ENCODE data around the gene ADAMTS16. TPM values are rescaled to one million over a fixed set of nuclear protein-coding genes. Genes with fewer than 3 reads are reported as not detected.

ADAMTS16 gene
- total and polyA plus RNA-seq, 11 donors, result 0.05 to 4.7 (median 0.16) TPM; not detected in 8

GRCh38 chr5:5203451-5203850, 63.3 kb downstream of the ADAMTS16 start:
- DNase-seq (no peak), ATAC-seq (no peak)
- no peaks in the 10 kb centered on the region for H3K4me1 ChIP-seq
- H3K4me3 ChIP-seq, result no peak overlapping the region
- no peaks in the 10 kb centered on the region for H3K36me3 ChIP-seq
- H3K27ac ChIP-seq, result no peak overlapping the region
- H3K27me3 ChIP-seq, result no peaks in the 10 kb centered on the region
- WGBS, 4 donors, result 68 to 81% (median 73%) methylated on average over 2 of the region's 2 CpGs
- intact Hi-C loops (cut with DNase I), result no loop called here
- TF ChIP-seq CTCF (IDR thresholded peaks at IDR 0.05) (no peak), POLR2A (IDR thresholded peaks at IDR 0.05) (no peak)
- H3K9me3 ChIP-seq, result peaks cover 0 to 2% (median 0%) of the 10 kb centered on the region in 12 donors

GRCh38 chr5:5207828-5208227, 67.7 kb downstream of the ADAMTS16 start:
- no peaks in the 10 kb centered on the region for H3K9me3 ChIP-seq
- intact Hi-C loops (cut with DNase I), result no loop called here
- WGBS, 4 donors, result 81 to 88% (median 83%) methylated on average over 3 of the region's 3 CpGs
- H3K4me3 ChIP-seq, result no peak overlapping the region
- DNase-seq, result no peak
- H3K27me3 ChIP-seq, result no peaks in the 10 kb centered on the region
- no peak overlapping the region for H3K27ac ChIP-seq
- H3K4me1 ChIP-seq, result no peaks in the 10 kb centered on the region
- TF ChIP-seq CTCF (IDR thresholded peaks at IDR 0.05), result no peak
- no peak for TF ChIP-seq POLR2A (IDR thresholded peaks at IDR 0.05)
- no peaks in the 10 kb centered on the region for H3K36me3 ChIP-seq
- ATAC-seq, result no peak

GRCh38 chr5:5209089-5209488, 69.0 kb downstream of the ADAMTS16 start:
- WGBS, 4 donors, result 54 to 65% (median 56%) methylated on average over 5 of the region's 5 CpGs
- Histone ChIP-seq H3K4me1 (no peaks in the 10 kb centered on the region), H3K4me3 (no peak overlapping the region), H3K9me3 (no peaks in the 10 kb centered on the region), H3K36me3 (no peaks in the 10 kb centered on the region), H3K27ac (no peak overlapping the region), H3K27me3 (no peaks in the 10 kb centered on the region)
- DNase-seq, result no peak
- intact Hi-C loops (cut with DNase I), result no loop called here
- ATAC-seq, result no peak
- no peak for TF ChIP-seq CTCF (IDR thresholded peaks at IDR 0.05)
- TF ChIP-seq POLR2A (IDR thresholded peaks at IDR 0.05), result no peak

GRCh38 chr5:5209510-5210286, 69.6 kb downstream of the ADAMTS16 start:
- no peaks in the 10 kb centered on the region for H3K36me3 ChIP-seq
- no peak overlapping the region for H3K4me3 ChIP-seq
- H3K4me1 ChIP-seq, result no peaks in the 10 kb centered on the region
- H3K9me3 ChIP-seq, result no peaks in the 10 kb centered on the region
- ATAC-seq (no peak), DNase-seq (no peak)
- no peaks in the 10 kb centered on the region for H3K27me3 ChIP-seq
- 54 to 59% (median 56%) methylated on average over 5 of the region's 5 CpGs for WGBS, 4 donors
- TF ChIP-seq POLR2A (IDR thresholded peaks at IDR 0.05) (no peak), CTCF (IDR thresholded peaks at IDR 0.05) (no peak)
- intact Hi-C loops (cut with DNase I), result no loop called here
- H3K27ac ChIP-seq, result no peak overlapping the region
